HepG2 (cell line): ENCODE measurements around the gene PDE4D. TPM values are rescaled to one million over a fixed set of nuclear protein-coding genes. Genes with fewer than 3 reads are reported as not detected.

Experiments used
- CEBPZ ChIP-seq: IDR thresholded peaks from 2 replicates; pipeline ENCODE4 v1.6.1; 2012; ENCODE audit warnings: low read length, improper control_type of control experiment
- FOXM1 ChIP-seq: sonication (generic); formaldehyde crosslinking; IDR thresholded peaks from 2 replicates; pipeline ENCODE4 v1.5.0; 2020; ENCODE audit warnings: missing genetic modification reagents
- KAT7 ChIP-seq: IDR thresholded peaks from 2 replicates; pipeline ENCODE4 v1.6.1; 2018; ENCODE audit warnings: borderline replicate concordance, missing compliant biosample characterization
- STAT5B ChIP-seq: sonication (generic); formaldehyde crosslinking; IDR thresholded peaks from 2 replicates; pipeline ENCODE4 v1.4.0; 2020; ENCODE audit warnings: missing genetic modification reagents
- ZBTB14 ChIP-seq: sonication (generic); formaldehyde crosslinking; IDR thresholded peaks from 2 replicates; pipeline ENCODE4 v1.4.0; 2020; ENCODE audit warnings: missing genetic modification reagents
- ZFP37 ChIP-seq: sonication (generic); formaldehyde crosslinking; IDR thresholded peaks from 2 replicates; pipeline ENCODE4 v1.4.0; 2020; ENCODE audit warnings: missing genetic modification reagents, borderline replicate concordance
- ZNF431 ChIP-seq: sonication (generic); formaldehyde crosslinking; IDR thresholded peaks from 2 replicates; pipeline ENCODE4 v1.9.0; 2022; ENCODE audit warnings: missing genetic modification reagents, low read depth, mild to moderate bottlenecking, borderline replicate concordance
- ZNF615 ChIP-seq: sonication (generic); formaldehyde crosslinking; IDR thresholded peaks from 2 replicates; pipeline ENCODE4 v1.5.0; 2020; ENCODE audit warnings: mild to moderate bottlenecking, missing genetic modification reagents, borderline replicate concordance
- ZNF646 ChIP-seq: sonication (generic); formaldehyde crosslinking; IDR thresholded peaks from 2 replicates; pipeline ENCODE4 v1.9.0; 2021; ENCODE audit warnings: mild to moderate bottlenecking, missing genetic modification reagents
- polyA plus RNA-seq, 8 experiments: library from polyadenylated mRNA; depleted of rRNA in 3 of 8; stranded (reverse) in 7 of 8; unstranded in 1 of 8; fragments of >200 nt; fragmentation: Illumina TruSeq in 4 of 8; extraction: Trizol in 4 of 8; gene quantifications; 2 replicates each; pipeline versions ENCODE4 v1.2.1 to v1.2.3, GENCODE V29; 2011 to 2016; ENCODE audit warnings: low read depth in 4 of 8, missing spikeins in 1 of 8, mixed read lengths in 1 of 8; ENCODE audit not compliant: insufficient read depth in 1 of 8
- total RNA-seq, 5 experiments: library from RNA; depleted of rRNA; stranded (reverse); fragments of >200 nt; fragmentation: Illumina TruSeq; extraction: Trizol; gene quantifications; 2 replicates each; pipeline ENCODE4 v1.2.3, GENCODE V29; 2016; ENCODE audit warnings: low read depth in 1 of 5
- TF ChIP-seq, protein P1 (sequence below): sonication (generic); formaldehyde crosslinking; IDR thresholded peaks from 2 replicates; pipeline ENCODE4 v1.8.1; 2023; ENCODE audit warnings: mild to moderate bottlenecking, moderate library complexity, missing genetic modification reagents

The PDE4D gene
- total and polyA plus RNA-seq, 2 of the 13 experiments (the other 11 are each of a cell fraction or from before 2014, with no cell fraction given) = 7.0 to 12.2 TPM

GRCh38 chr5:58999804-59000203 lies 893.7 kb downstream of the PDE4D start (continued):
- TF ChIP-seq FOXM1 (CRISPR knock-in tag) = no peak
- no peak for TF ChIP-seq ZNF431
- TF ChIP-seq, protein P1, sequence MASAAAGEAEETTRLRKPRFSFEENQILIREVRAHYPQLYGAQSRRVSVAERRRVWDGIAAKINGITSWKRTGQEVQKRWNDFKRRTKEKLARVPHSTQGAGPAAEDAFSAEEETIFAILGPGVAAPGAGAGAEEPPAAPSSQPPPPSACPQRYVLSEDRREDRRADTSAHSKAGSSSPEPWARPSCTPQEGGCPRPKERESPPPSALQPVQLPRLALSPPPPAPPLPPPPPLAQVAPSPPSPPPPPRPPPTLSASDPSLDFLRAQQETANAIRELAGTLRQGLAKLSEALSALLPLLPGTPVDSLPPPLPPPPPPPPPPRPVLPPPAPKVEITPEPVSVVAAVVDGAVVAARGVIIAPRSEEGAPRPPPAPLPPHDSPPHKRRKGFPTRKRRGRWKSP (CRISPR knock-in tag) = no peak
- TF ChIP-seq KAT7 (CRISPR knock-in tag) = no peak
- no peak for TF ChIP-seq ZNF646 (CRISPR knock-in tag)
- TF ChIP-seq STAT5B (CRISPR knock-in tag) = no peak
- no peak for TF ChIP-seq ZFP37 (CRISPR knock-in tag)
- TF ChIP-seq ZNF615 = no peak
- TF ChIP-seq CEBPZ = no peak
- no peak for TF ChIP-seq ZBTB14 (CRISPR knock-in tag)
